GM13977 (cell line): Measurements from ENCODE around the gene ACTL7A.
A peak's percentile ranks its signal among the peaks of the same experiment; 100 is the strongest.
"Not testable (repeated sequence)": the region's sequence is repeated elsewhere in the genome, so short reads cannot be mapped to it uniquely, and the experiment has no call there.

Experiments used
- DNase-seq: peaks from one replicate; pipeline ENCODE4 v3.0.0; 2012; ENCODE audit warnings: low spot score
- CTCF ChIP-seq: IDR thresholded peaks from 2 replicates; pipeline ENCODE4 v1.5.1; 2012; ENCODE audit warnings: mild to moderate bottlenecking, control low read depth; ENCODE audit not compliant: insufficient read depth; ENCODE audit errors: extremely low read depth, missing control alignments
- in situ Hi-C: fragments of 300-500 bp; cut with MboI; formaldehyde crosslinking; loops from one replicate; pipeline ENCODE4 v1.12.0; 2022; ENCODE audit warnings: low sequenced_read_pairs, low pct_unique_long_range_greater_than_20kb, mixed read lengths, inconsistent platforms; ENCODE audit not compliant: unreplicated experiment

Gene ACTL7A

GRCh38 chr9:108845507-108845906, 16.6 kb upstream of the ACTL7A start:
- TF ChIP-seq CTCF = no peak
- in situ Hi-C loops = no loop called here
- DNase-seq = no peak

DNA sequence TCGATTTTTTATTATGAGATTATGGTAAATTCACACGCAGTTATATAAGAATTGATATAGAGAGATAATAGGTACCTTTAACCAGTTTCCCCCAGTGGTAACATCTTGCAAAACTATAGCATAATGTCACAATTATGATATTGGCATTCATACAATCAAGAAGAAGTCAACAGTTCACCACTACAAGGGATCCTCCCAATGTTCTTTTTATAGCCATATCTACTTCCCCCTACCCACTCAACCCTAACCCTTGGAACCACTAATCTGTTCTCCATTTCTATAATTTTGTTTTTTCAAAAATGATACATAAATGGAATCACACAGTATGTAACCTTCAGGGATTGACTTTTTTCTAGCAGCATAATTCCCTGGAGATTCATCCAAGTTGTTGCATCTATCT, 16.1 kb upstream of the ACTL7A start:
- in situ Hi-C loops = no loop called here
- TF ChIP-seq CTCF = no peak
- no peak for DNase-seq

GRCh38 chr9:108848296-108848695, 13.8 kb upstream of the ACTL7A start:
- in situ Hi-C loops, DNase-seq: not testable (repeated sequence)

- DNase-seq = no peak
- in situ Hi-C loops = no loop called here
- TF ChIP-seq CTCF = peak; percentile 42
Observed at GRCh38 chr9:108850293-108850897, 11.7 kb upstream of the ACTL7A start.

- in situ Hi-C loops = no loop called here
Observed at GRCh38 chr9:108851138-108851537, 10.9 kb upstream of the ACTL7A start.

GRCh38 chr9:108852079-108852478, 10.0 kb upstream of the ACTL7A start:
- in situ Hi-C loops = no loop called here

More at GRCh38 chr9:108851138-108851537, 10.9 kb upstream of the ACTL7A start:
- no peak for DNase-seq
- TF ChIP-seq CTCF = no peak

DNA sequence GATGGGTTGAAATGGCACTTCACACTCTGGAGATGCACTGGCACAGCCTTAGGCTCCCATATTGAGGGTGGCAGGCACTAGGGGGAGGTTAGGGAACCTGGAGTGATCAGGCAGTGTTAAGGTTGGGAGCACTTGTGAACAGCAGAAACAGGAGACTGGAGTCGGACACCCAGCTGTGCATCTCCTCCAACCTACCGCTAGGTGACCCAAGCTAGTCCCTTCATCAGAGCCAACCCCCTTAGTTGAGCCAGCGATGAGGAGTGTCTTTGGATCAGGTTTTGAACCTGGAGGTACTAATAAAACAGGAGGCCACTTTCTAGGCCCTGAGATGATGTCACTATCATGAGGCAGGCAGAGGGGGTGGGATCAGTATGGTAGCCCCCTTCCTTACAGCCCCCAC, 8.0 kb upstream of the ACTL7A start:
- TF ChIP-seq CTCF = no peak
- in situ Hi-C loops = no loop called here
- no peak for DNase-seq

More at GRCh38 chr9:108852079-108852478, 10.0 kb upstream of the ACTL7A start:
- DNase-seq = no peak
- TF ChIP-seq CTCF = no peak
